Spleen (tissue), 7 donors: Measurements from ENCODE around the gene MAMDC4.

Experiments used
- CTCF ChIP-seq, 11 experiments: fragments of 200-600 bp in 7 of 11; fragments of 450-650 bp in 4 of 11; sonication (generic) in 4 of 11; IDR thresholded peaks in 8 of 11; conservative IDR thresholded peaks in 3 of 11; 1 replicate in 7 of 11; 2 replicates in 4 of 11; pipeline versions ENCODE4 v1.4.0 to v1.8.0; 2016 to 2021; ENCODE audit warnings: antibody characterized with exemption in 11 of 11, inconsistent platforms in 4 of 11, mild to moderate bottlenecking in 1 of 11
- POLR2A ChIP-seq, 3 donors: fragments of 450-650 bp; IDR thresholded peaks; one replicate each; pipeline ENCODE4 v1.5.1; 2017; ENCODE audit warnings: antibody characterized with exemption in 3 of 3, mild to moderate bottlenecking in 1 of 3
- POLR2AphosphoS5 ChIP-seq, 3 donors: sonication (generic); formaldehyde crosslinking; IDR thresholded peaks; one replicate each; pipeline ENCODE4 v1.5.1; 2017; ENCODE audit warnings: antibody characterized with exemption in 3 of 3
- donor health status: DM: no; HTN: no; CAD: no; lungs with moderate emphysema.
- donor health status: DM: no; HTN: no; CAD: no.
- donor health status: DM: no; HTN: no; CAD: no.

GRCh38 chr9:136829412-136829811 is 22.7 kb upstream of the MAMDC4 start:
- TF ChIP-seq CTCF (IDR thresholded peaks at IDR 0.05 in 8 of 11, conservative IDR thresholded peaks at IDR 0.05 in 3 of 11) (no peak), POLR2A (IDR thresholded peaks at IDR 0.05) (no peak), POLR2AphosphoS5 (IDR thresholded peaks at IDR 0.05) (no peak)
